HG02759 (cell line): ENCODE data around the gene FRAS1.
"Not testable (repeated sequence)": the region's sequence is repeated elsewhere in the genome, so short reads cannot be mapped to it uniquely, and the experiment has no call there.

Experiments used
- ATAC-seq: cut with Tn5 transposase; IDR thresholded peaks from one replicate; pipeline ENCODE4 v1.9.1; 2021; ENCODE audit warnings: mild to moderate bottlenecking, moderate library complexity; ENCODE audit not compliant: unreplicated experiment

FRAS1 gene

GRCh38 chr4:78268597-78268996 is 211.5 kb downstream of the FRAS1 start:
- no peak for ATAC-seq

GRCh38 chr4:78275450-78275849 is 218.3 kb downstream of the FRAS1 start:
- not testable (repeated sequence) for ATAC-seq

GRCh38 chr4:78286281-78286680 is 229.2 kb downstream of the FRAS1 start:
- ATAC-seq, result no peak

GRCh38 chr4:78288327-78288726 is 231.2 kb downstream of the FRAS1 start:
- ATAC-seq, result no peak

- ATAC-seq, result no peak
Measured at GRCh38 chr4:78291277-78291676, 234.2 kb downstream of the FRAS1 start.

- ATAC-seq, result no peak
Measured at GRCh38 chr4:78292341-78292740, 235.2 kb downstream of the FRAS1 start.

GRCh38 chr4:78292856-78293255 is 235.7 kb downstream of the FRAS1 start:
- ATAC-seq, result no peak

- no peak for ATAC-seq
Measured at GRCh38 chr4:78293348-78293747, 236.2 kb downstream of the FRAS1 start.

- no peak for ATAC-seq
Measured at GRCh38 chr4:78293821-78294301, 236.7 kb downstream of the FRAS1 start.

GRCh38 chr4:78296261-78296660 is 239.1 kb downstream of the FRAS1 start:
- no peak for ATAC-seq

- peak; percentile 71 for ATAC-seq
Measured at GRCh38 chr4:78297116-78297800, 240.1 kb downstream of the FRAS1 start.

GRCh38 chr4:78298618-78299017 is 241.5 kb downstream of the FRAS1 start:
- no peak for ATAC-seq

- no peak for ATAC-seq
Measured at GRCh38 chr4:78299565-78299972, 242.4 kb downstream of the FRAS1 start.

GRCh38 chr4:78307263-78307662 is 250.1 kb downstream of the FRAS1 start:
- not testable (repeated sequence) for ATAC-seq

GRCh38 chr4:78308517-78308916 is 251.4 kb downstream of the FRAS1 start:
- no peak for ATAC-seq

GRCh38 chr4:78309352-78309751 is 252.2 kb downstream of the FRAS1 start:
- no peak for ATAC-seq

GRCh38 chr4:78310007-78310739 is 253.1 kb downstream of the FRAS1 start:
- ATAC-seq, result no peak

- ATAC-seq, result no peak
Measured at GRCh38 chr4:78310740-78311115, 253.6 kb downstream of the FRAS1 start.

GRCh38 chr4:78311306-78311705 is 254.2 kb downstream of the FRAS1 start:
- no peak for ATAC-seq

- no peak for ATAC-seq
Measured at GRCh38 chr4:78312989-78313753, 256.0 kb downstream of the FRAS1 start.

- ATAC-seq, result no peak
Measured at GRCh38 chr4:78313754-78314120, 256.6 kb downstream of the FRAS1 start.

GRCh38 chr4:78318126-78318525 is 261.0 kb downstream of the FRAS1 start:
- no peak for ATAC-seq
